ENCODE results near the gene CCDC50.

DNA sequence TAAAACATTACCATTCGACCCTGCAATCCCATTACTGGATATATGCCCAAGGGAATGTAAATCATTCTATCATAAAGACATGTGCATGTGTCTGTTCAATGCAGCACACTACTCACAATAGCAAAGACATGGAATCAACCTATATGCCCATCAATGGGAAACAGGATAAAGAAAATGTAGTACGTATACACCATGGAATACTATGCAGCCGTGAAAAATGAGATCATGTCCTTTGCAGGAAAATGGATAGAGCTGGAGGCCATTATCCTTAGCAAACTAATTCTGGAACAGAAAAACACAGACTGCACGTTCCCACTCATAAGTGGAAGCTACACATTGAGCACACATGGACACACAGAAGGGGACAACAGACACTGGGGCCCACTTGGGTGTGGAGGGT is 111.3 kb downstream of the CCDC50 start:
- TF ChIP-seq CTCF (IDR thresholded peaks at IDR 0.05): no peak
- TF ChIP-seq POLR2A (IDR thresholded peaks at IDR 0.05): no peak
- TF ChIP-seq POLR2AphosphoS5 (IDR thresholded peaks at IDR 0.05): no peak

Data from breast epithelium (tissue), 3 donors.